HG03432 (cell line): Measurements from ENCODE around the gene SLC5A4.
"Not testable (repeated sequence)": the region's sequence is repeated elsewhere in the genome, so short reads cannot be mapped to it uniquely, and the experiment has no call there.

Experiments
- ATAC-seq: cut with Tn5 transposase; IDR thresholded peaks from one replicate; pipeline ENCODE4 v1.9.1; 2021; ENCODE audit warnings: mild to moderate bottlenecking, moderate library complexity; ENCODE audit not compliant: unreplicated experiment

SLC5A4 gene

DNA sequence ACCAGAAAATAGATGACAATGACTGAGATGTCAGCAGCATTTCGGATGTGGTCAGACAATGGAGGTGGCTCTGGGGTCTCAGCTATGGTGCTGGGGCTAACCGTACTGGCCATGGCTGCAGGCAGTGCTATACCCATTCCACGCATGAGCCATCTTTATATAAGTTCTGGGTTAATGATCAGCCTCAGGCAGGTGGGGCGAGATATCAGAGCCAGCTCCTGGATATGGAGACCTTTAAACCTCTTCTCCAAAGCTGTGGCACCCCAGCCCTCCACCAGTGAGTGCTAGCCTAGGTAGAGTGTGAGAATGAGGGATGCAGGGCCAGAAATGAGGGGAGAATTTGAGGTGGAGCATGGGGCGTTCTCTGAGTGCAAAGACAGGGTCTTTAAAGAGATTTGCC, at the start of gene SLC5A4:
TSS of gene SLC5A4 (minus strand) at position 131 of the 400 bp plus-strand sequence. CDS start at position 113, 18 bp downstream.
- ATAC-seq, result no peak

DNA sequence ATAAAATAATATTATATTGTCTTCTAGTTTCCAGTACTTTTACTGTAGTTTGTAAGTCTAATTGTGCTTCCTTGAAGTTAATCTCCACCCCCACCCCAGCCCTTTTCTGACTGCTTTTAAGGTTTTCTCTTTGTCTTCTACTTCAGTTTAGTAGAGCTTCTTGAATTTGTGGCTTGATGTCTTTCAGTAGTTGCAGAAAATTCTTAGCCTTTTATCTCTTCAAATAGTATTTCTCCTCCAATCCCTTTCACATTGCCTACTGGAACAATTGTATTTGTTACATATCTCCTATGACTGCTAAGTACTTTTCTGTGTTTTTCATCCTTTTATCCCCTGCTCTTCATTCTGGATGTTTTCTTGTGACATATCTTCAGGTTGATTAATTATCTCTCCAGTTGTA, 38.8 kb upstream of the SLC5A4 start:
- ATAC-seq, result not testable (repeated sequence)

DNA sequence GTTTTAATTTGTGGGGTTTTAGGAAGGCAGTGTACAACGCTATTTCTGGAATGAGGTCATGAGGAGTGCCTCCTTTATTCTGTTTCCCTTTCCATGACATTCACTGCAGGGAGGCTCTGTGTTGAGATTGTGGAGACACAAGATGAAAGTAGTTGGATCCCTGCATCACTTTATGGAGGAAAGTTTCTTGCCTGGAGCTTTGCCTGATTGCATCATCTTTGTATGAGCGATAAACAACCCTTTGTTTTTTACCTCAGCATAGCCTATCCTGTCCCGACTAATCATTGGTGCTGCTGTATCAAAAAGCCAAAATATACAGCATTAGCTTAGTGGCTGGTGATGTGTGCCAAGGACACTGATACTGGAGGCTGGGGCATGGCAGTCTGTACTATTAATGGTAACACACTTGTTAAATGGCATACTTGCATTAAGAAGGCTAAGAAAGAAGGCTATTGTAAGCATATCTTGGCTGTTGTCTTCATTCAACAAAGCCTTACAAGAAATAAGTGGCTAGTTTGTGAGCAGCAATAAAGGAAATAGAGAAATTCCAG, 31.2 kb upstream of the SLC5A4 start:
- no peak for ATAC-seq

- ATAC-seq, result no peak
Measured at GRCh38 chr22:32281072-32281471, 25.9 kb upstream of the SLC5A4 start.

GRCh38 chr22:32275353-32275752, 20.2 kb upstream of the SLC5A4 start:
- ATAC-seq, result not testable (repeated sequence)

DNA sequence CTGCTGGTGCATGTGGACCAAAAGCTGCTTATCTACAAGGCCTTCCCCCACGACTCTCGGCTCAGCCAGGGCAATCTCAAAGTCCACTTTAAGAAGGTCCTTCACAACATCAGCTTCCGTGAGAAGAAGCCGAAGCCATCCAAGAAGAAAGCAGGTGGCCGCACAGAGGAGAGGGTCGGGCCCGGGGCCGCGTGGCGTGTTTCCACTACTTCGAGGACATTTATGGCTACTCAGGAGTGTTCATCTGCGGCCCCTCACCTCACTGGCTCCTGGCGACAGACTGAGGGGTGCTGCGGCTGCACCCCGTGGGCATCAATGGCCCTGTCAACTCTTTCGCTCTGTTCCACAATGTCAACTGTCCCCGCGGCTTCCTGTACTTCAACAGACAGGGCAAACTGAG, 16.2 kb upstream of the SLC5A4 start:
- no peak for ATAC-seq

DNA sequence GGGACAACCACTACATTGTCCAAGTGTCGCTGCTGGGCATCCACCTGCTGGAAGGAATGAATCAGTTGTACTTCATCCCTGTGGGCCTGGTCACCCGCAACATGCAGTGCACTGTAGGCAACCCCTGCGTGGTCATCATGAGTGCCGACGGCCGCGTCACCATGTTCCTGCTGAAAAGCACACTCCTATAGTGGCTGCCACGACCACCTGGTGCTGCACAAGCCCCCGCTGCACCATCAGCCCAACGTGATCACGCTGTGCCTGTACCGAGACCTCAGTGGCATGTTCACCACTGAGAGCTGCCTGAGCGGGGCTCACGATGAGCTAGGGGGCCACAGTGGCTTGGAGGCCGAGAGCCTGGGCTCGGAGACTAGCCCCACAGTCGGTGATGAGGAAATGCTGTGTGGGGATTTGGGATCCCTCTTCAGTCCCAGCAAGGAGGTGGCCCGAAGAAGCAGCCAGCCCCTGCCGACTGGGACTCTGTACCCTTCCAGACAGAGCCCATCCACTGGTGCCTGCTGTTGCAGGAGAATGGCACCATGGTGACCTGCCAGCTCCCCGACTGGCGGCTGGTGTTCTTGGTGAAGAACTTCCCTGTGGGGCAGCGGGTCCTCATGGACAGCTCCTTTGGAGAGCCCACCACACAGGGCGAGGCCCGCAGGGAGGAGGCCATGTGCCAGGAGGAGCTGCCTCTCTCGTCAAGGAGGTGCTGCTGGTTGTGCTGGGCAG, 15.7 kb upstream of the SLC5A4 start:
- no peak for ATAC-seq

GRCh38 chr22:32269316-32269715, 14.2 kb upstream of the SLC5A4 start:
- no peak for ATAC-seq

- ATAC-seq, result no peak
Measured at GRCh38 chr22:32267011-32267410, 11.9 kb upstream of the SLC5A4 start.

GRCh38 chr22:32265882-32266767, 11.0 kb upstream of the SLC5A4 start:
- no peak for ATAC-seq

- ATAC-seq, result not testable (repeated sequence)
Measured at GRCh38 chr22:32263678-32264077, 8.5 kb upstream of the SLC5A4 start.

GRCh38 chr22:32261306-32261705, 6.2 kb upstream of the SLC5A4 start:
- no peak for ATAC-seq

DNA sequence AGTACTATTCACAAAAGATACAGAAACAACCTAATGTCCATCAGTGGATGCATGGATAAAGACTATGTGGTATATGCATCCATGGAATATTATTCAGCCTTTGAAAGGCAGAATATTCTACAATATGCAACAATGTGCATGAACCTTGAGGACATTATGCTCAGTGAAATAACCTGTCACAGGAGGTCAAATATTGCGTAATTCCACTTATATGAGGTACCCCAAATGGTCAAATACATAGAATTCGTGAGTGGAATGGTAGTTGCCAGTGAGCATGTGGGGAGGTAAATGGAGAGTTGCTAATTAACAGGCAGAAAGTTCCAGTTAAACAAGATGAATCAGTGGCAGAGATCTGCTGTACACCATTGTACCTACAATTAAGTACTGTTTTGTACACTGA, 3.6 kb upstream of the SLC5A4 start:
- ATAC-seq, result no peak

DNA sequence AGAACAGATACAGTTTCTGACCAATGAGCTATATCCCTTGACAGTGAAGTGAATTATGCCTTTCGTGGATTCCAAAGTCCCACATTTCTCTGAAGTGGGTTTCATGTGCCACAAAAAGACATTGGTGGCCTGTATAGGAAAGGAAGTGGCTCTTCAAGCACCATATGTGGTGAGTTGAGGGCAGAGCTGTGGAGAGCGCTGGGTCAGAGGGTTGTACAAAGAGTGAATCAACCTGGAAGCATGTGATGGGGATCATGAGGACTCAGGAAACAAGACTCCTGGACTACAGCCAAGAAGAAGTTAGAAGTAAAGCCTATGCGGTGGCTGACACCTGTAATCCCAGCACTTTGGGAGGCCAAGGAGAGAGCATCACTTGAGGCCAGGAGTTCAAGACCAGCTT, 579 bp upstream of the SLC5A4 start:
- no peak for ATAC-seq

DNA sequence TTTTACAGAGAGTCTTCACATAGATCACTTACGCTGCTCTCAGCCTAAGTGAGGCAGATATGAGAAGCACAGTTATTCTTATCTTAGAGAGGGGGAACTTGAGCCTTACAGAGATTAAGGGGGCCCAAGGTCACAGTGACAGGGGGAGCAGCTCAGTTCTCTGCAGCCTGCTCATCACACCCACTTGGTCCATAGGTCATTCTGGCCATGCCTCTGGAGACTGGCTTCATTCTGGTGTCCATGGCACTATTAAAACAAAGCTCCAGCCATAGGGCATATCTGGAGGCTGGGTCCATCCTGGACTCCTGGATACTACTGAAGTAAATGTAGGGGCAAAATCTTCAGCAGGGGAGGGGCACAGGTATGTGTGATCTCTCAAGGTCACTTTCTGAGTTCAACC, 5.9 kb downstream of the SLC5A4 start:
- ATAC-seq, result no peak

GRCh38 chr22:32248276-32248675, 6.9 kb downstream of the SLC5A4 start:
- ATAC-seq, result no peak

DNA sequence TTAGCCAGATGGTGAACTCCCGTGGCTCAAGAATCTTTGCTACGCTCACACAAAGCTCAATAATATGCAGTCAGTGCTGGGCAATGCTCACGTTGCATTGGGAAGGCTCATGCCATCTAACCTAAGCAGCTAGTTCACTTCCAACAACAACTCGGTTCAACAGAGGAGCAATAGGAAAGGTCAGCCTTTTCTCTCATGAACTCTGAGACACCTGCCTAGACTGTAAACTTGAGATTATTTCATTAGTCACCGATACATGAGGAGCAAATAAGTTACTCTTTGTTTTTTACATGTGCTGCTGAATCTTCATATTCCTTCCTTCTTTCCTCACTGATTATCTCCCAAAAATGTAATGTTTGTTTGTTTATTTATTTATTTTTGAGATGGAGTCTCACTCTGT, 9.0 kb downstream of the SLC5A4 start:
- no peak for ATAC-seq

DNA sequence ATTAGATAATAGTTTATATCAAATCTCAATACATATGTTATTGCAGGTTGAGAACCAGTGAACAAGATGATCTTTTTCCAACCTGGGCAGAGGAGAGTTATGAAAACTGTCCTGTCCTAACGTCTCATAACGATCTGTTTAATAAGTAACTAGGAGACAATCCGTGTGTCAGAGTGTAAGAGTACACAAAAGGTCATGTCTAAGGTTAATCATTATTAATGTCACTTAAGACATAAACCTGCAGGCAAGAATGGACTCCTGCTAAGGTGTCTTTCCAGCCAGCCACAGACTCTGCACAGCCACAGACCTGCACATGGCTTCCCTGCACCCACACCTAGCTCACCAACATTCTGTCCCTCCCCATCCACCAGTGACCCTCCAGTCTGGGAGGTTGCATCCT, 10.1 kb downstream of the SLC5A4 start:
- no peak for ATAC-seq

- ATAC-seq, result no peak
Measured at GRCh38 chr22:32244547-32244946, 10.6 kb downstream of the SLC5A4 start.

DNA sequence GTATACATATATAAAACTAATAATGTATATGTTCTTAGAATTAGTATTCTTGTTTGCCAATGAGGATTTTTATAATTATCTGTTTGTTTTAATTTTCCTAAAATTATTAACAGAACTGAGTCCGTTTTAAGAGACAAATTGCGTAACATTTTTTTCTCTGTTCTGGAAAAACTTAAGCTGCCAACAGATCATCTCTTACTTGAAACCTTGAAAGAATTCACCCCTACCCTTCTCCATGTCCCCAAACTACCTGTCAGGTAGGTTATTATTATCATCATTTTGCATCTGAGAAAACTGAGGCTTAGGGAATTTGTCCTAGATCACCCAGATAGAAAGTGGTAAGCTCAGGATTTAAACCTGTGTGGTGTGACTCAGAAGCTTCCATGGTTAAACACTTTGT, 14.7 kb downstream of the SLC5A4 start:
- ATAC-seq, result no peak

GRCh38 chr22:32237906-32238305, 17.2 kb downstream of the SLC5A4 start:
- ATAC-seq, result no peak

DNA sequence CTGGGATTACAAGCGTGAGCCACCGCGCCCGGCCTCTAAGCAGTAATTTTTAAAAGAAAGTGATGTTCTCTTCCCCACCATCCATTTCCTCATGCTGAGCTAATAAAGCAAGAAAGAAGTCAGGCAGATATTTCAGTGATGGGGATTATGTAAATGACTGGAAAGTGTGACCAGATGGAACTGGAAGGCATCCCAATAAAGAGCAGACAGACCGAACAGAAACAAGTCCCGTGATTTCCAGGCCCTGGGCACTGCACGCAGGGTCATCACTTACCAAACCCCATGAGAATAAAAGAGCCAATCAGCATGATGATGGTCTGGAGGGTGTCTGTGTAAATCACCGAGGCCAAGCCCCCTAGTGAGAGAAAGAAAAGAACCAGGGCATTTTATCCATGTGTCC, 18.2 kb downstream of the SLC5A4 start:
- no peak for ATAC-seq
